HEK293 (cell line): ENCODE results near the gene RABEP2.
A peak's percentile ranks its signal among the peaks of the same experiment; 100 is the strongest.

Source experiments
- BCL11B ChIP-seq: fragments of 450-650 bp; formaldehyde crosslinking; IDR thresholded peaks from 2 replicates; pipeline ENCODE4 v1.5.1; 2016; ENCODE audit warnings: low read depth, missing biosample characterization, missing genetic modification characterization
- CTCF ChIP-seq: fragments of 450-650 bp; formaldehyde crosslinking; IDR thresholded peaks from 2 replicates; pipeline ENCODE4 v1.5.1; 2016; ENCODE audit warnings: missing biosample characterization, missing genetic modification characterization
- KLF10 ChIP-seq: fragments of 450-650 bp; IDR thresholded peaks from 2 replicates; pipeline ENCODE4 v1.5.1; 2018; ENCODE audit warnings: missing biosample characterization, mild to moderate bottlenecking, missing genetic modification characterization
- MEIS1 ChIP-seq: sonication (generic); formaldehyde crosslinking; IDR thresholded peaks from 2 replicates; pipeline ENCODE4 v1.8.1; 2022; ENCODE audit warnings: missing genetic modification reagents, mild to moderate bottlenecking, borderline replicate concordance
- ZBTB11 ChIP-seq: fragments of 450-650 bp; formaldehyde crosslinking; conservative IDR thresholded peaks from 2 replicates; pipeline ENCODE4 v1.5.1; 2016; ENCODE audit warnings: low read depth, missing biosample characterization, missing genetic modification characterization
- ZBTB20 ChIP-seq: fragments of 450-650 bp; formaldehyde crosslinking; IDR thresholded peaks from 2 replicates; pipeline ENCODE4 v1.5.1; 2016; ENCODE audit warnings: missing biosample characterization, missing genetic modification characterization
- ZBTB44 ChIP-seq: fragments of 450-650 bp; IDR thresholded peaks from 2 replicates; pipeline ENCODE4 v1.5.1; 2018; ENCODE audit warnings: missing biosample characterization, mild to moderate bottlenecking, missing genetic modification characterization
- ZNF274 ChIP-seq, 2 experiments: fragments of 200-500 bp in 1 of 2; fragments of 450-650 bp in 1 of 2; sonication (Bioruptor generic) in 1 of 2; formaldehyde crosslinking in 1 of 2; IDR thresholded peaks; 2 replicates each; pipeline versions ENCODE4 v1.5.1 to v1.6.1; 2014 to 2016; ENCODE audit warnings: borderline replicate concordance in 1 of 2, inconsistent platforms in 1 of 2, low read length in 1 of 2, missing biosample characterization in 1 of 2, missing genetic modification characterization in 1 of 2
- ZNF366 ChIP-seq: fragments of 450-650 bp; formaldehyde crosslinking; conservative IDR thresholded peaks from 2 replicates; pipeline ENCODE4 v1.5.1; 2016; ENCODE audit warnings: missing biosample characterization, missing genetic modification characterization
- ZNF510 ChIP-seq: fragments of 450-650 bp; formaldehyde crosslinking; IDR thresholded peaks from 2 replicates; pipeline ENCODE4 v1.5.1; 2018; ENCODE audit warnings: mild to moderate bottlenecking, missing genetic modification characterization, missing biosample characterization; ENCODE audit not compliant: insufficient replicate concordance
- ZNF530 ChIP-seq: fragments of 450-650 bp; formaldehyde crosslinking; IDR thresholded peaks from 2 replicates; pipeline ENCODE4 v1.5.1; 2016; ENCODE audit warnings: low read depth, missing biosample characterization, missing genetic modification characterization
- ZNF654 ChIP-seq: fragments of 450-650 bp; formaldehyde crosslinking; IDR thresholded peaks from 2 replicates; pipeline ENCODE4 v1.5.1; 2016; ENCODE audit warnings: low read depth, missing biosample characterization, missing genetic modification characterization

- TF ChIP-seq CTCF (no peak), ZNF510 (tag by site-specific recombination) (no peak), BCL11B (tag by site-specific recombination) (no peak), ZBTB11 (tag by site-specific recombination) (no peak), ZNF530 (tag by site-specific recombination) (no peak), ZNF366 (tag by site-specific recombination) (no peak), ZNF274 (IDR thresholded peaks at IDR 0.05; ENCODE audit: low read length) (no peak), ZNF274 (tag by site-specific recombination; IDR thresholded peaks at IDR 0.05; ENCODE audit: borderline replicate concordance) (no peak), MEIS1 (CRISPR knock-in tag) (no peak), ZBTB44 (tag by site-specific recombination) (no peak), ZNF654 (tag by site-specific recombination) (no peak), ZBTB20 (tag by site-specific recombination) (0 out of 2 replicates have a peak, but pooled peaks have one; percentile 15), KLF10 (tag by site-specific recombination) (no peak)
Observed at GRCh38 chr16:28879261-28879840, 45.7 kb downstream of the RABEP2 start.
